ENCODE results near the gene GALNT9.

DNA sequence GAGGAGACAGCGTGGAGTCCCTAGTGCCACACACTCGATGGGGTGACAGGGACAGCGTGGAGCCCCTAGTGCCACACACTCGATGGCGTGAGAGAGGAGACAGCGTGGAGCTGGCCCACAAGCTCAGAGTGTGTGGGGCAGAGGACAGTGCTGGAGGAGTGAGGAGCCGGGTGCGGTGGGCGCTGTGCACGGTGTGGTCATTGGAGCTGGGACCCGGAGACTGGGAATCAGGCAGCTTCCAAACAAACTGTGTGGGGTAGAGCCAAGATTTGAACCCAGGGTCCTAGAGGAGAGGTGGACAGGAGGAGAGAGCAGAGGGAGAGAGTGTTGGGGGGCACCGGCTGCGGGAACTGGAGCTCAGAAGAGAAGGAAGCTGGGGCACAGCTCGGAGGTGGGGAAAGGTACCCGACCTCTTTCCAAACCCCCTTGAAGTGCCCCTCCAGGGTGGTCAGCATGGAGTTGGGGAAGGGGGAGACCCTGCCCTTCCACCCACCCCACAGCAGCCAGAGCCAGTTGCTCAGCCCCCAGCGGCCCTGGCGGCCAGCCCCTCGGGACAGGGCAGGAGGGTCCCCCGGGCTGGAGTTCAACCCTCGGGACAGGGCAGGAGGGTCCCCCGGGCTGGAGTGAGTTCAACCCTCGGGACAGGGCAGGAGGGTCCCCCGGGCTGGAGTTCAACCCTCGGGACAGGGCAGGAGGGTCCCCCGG is 94.1 kb downstream of the GALNT9 start:
- no peak for TF ChIP-seq BACH2 (CRISPR knock-in tag; IDR thresholded peaks at IDR 0.05; ENCODE audit: borderline replicate concordance)
- TF ChIP-seq ARNTL (CRISPR knock-in tag; IDR thresholded peaks at IDR 0.05; ENCODE audit: borderline replicate concordance, low read depth) = no peak
- TF ChIP-seq, protein P1, sequence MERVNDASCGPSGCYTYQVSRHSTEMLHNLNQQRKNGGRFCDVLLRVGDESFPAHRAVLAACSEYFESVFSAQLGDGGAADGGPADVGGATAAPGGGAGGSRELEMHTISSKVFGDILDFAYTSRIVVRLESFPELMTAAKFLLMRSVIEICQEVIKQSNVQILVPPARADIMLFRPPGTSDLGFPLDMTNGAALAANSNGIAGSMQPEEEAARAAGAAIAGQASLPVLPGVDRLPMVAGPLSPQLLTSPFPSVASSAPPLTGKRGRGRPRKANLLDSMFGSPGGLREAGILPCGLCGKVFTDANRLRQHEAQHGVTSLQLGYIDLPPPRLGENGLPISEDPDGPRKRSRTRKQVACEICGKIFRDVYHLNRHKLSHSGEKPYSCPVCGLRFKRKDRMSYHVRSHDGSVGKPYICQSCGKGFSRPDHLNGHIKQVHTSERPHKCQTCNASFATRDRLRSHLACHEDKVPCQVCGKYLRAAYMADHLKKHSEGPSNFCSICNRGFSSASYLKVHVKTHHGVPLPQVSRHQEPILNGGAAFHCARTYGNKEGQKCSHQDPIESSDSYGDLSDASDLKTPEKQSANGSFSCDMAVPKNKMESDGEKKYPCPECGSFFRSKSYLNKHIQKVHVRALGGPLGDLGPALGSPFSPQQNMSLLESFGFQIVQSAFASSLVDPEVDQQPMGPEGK (CRISPR knock-in tag; IDR thresholded peaks at IDR 0.05; ENCODE audit: borderline replicate concordance) = no peak
- TF ChIP-seq, protein P2, sequence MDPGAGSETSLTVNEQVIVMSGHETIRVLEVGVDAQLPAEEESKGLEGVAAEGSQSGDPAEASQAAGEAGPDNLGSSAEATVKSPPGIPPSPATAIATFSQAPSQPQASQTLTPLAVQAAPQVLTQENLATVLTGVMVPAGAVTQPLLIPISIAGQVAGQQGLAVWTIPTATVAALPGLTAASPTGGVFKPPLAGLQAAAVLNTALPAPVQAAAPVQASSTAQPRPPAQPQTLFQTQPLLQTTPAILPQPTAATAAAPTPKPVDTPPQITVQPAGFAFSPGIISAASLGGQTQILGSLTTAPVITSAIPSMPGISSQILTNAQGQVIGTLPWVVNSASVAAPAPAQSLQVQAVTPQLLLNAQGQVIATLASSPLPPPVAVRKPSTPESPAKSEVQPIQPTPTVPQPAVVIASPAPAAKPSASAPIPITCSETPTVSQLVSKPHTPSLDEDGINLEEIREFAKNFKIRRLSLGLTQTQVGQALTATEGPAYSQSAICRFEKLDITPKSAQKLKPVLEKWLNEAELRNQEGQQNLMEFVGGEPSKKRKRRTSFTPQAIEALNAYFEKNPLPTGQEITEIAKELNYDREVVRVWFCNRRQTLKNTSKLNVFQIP (CRISPR knock-in tag; IDR thresholded peaks at IDR 0.05; ENCODE audit: borderline replicate concordance, low read depth) = no peak
- TF ChIP-seq PPARA (CRISPR knock-in tag; IDR thresholded peaks at IDR 0.05; ENCODE audit: borderline replicate concordance) = no peak
- TF ChIP-seq TCF4 (CRISPR knock-in tag; IDR thresholded peaks at IDR 0.05; ENCODE audit: borderline replicate concordance) = no peak
- TF ChIP-seq CSDC2 (CRISPR knock-in tag; IDR thresholded peaks at IDR 0.05) = no peak
- no peak for TF ChIP-seq ZFP30 (CRISPR knock-in tag; IDR thresholded peaks at IDR 0.05)
- TF ChIP-seq ZNF70 (CRISPR knock-in tag; IDR thresholded peaks at IDR 0.05) = no peak
- TF ChIP-seq, protein P3, sequence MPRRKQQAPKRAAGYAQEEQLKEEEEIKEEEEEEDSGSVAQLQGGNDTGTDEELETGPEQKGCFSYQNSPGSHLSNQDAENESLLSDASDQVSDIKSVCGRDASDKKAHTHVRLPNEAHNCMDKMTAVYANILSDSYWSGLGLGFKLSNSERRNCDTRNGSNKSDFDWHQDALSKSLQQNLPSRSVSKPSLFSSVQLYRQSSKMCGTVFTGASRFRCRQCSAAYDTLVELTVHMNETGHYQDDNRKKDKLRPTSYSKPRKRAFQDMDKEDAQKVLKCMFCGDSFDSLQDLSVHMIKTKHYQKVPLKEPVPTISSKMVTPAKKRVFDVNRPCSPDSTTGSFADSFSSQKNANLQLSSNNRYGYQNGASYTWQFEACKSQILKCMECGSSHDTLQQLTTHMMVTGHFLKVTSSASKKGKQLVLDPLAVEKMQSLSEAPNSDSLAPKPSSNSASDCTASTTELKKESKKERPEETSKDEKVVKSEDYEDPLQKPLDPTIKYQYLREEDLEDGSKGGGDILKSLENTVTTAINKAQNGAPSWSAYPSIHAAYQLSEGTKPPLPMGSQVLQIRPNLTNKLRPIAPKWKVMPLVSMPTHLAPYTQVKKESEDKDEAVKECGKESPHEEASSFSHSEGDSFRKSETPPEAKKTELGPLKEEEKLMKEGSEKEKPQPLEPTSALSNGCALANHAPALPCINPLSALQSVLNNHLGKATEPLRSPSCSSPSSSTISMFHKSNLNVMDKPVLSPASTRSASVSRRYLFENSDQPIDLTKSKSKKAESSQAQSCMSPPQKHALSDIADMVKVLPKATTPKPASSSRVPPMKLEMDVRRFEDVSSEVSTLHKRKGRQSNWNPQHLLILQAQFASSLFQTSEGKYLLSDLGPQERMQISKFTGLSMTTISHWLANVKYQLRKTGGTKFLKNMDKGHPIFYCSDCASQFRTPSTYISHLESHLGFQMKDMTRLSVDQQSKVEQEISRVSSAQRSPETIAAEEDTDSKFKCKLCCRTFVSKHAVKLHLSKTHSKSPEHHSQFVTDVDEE (CRISPR knock-in tag; IDR thresholded peaks at IDR 0.05) = no peak
- no peak for TF ChIP-seq ZFP3 (CRISPR knock-in tag; IDR thresholded peaks at IDR 0.05)
